Ascending aorta (tissue), 2 donors: ENCODE measurements around the gene OSBPL8. TPM values are rescaled to one million over a fixed set of nuclear protein-coding genes. Genes with fewer than 3 reads are reported as not detected.

Experiments
- DNase-seq, 2 donors: peaks; one replicate each; pipeline ENCODE4 v3.0.0-alpha.2; 2019; ENCODE audit warnings: low spot score in 2 of 2
- H3K27ac ChIP-seq, 2 donors: fragments of 200-600 bp; sonication (generic); one replicate each; pipeline ENCODE4 v1.5.1; 2016 to 2017; ENCODE audit warnings: mild to moderate bottlenecking in 1 of 2
- H3K27me3 ChIP-seq: fragments of 200-600 bp; sonication (generic); one replicate; pipeline ENCODE4 v1.5.1; 2017
- H3K36me3 ChIP-seq, 2 donors: fragments of 200-600 bp; sonication (generic); one replicate each; pipeline ENCODE4 v1.5.1; 2016
- H3K4me1 ChIP-seq, 2 donors: fragments of 200-600 bp; sonication (generic); one replicate each; pipeline ENCODE4 v1.5.1; 2016 to 2017; ENCODE audit warnings: mild to moderate bottlenecking in 1 of 2
- H3K4me3 ChIP-seq, 2 donors: fragments of 200-600 bp; sonication (generic); one replicate each; pipeline ENCODE4 v1.5.1; 2016 to 2017; ENCODE audit warnings: mild to moderate bottlenecking in 1 of 2
- H3K9me3 ChIP-seq, 2 donors: fragments of 200-600 bp; sonication (generic); one replicate each; pipeline ENCODE4 v1.5.1; 2016
- CTCF ChIP-seq, 3 experiments: fragments of 200-600 bp in 2 of 3; fragments of 450-650 bp in 1 of 3; sonication (generic) in 2 of 3; IDR thresholded peaks; one replicate each; pipeline ENCODE4 v1.5.1; 2016 to 2019; ENCODE audit warnings: antibody characterized with exemption in 3 of 3, mild to moderate bottlenecking in 1 of 3, moderate library complexity in 1 of 3
- intact Hi-C: fragments of 100-400 bp; cut with DNase I; formaldehyde crosslinking; loops from one replicate; pipeline ENCODE4 v1.15.1; 2023
- total RNA-seq: library from RNA; depleted of rRNA; stranded (reverse); fragments of >200 nt; gene quantifications from one replicate; pipeline ENCODE4 v1.1.0, GENCODE V29; 2016

The OSBPL8 gene
- total RNA-seq, 1 donor from 2014 or later, result 18.6 TPM

- intact Hi-C loops, result loop anchor here (5.0 to 10.0 kb wide), 3 partner anchors 112 to 1011 kb away; partner anchors contain the start of genes CAPS2, GLIPR1L1 and OSBPL8
- Histone ChIP-seq H3K9me3 (no peaks in the 10 kb centered on the region), H3K27ac (no peak overlapping the region), H3K4me3 (no peak overlapping the region), H3K4me1 (peaks cover 6 to 22% of the 10 kb centered on the region in 2 donors), H3K36me3 (no peaks in the 10 kb centered on the region), H3K27me3 (no peaks in the 10 kb centered on the region)
- TF ChIP-seq CTCF (IDR thresholded peaks at IDR 0.05), result no peak
- DNase-seq, result no peak
These were observed 214.0 kb downstream of the OSBPL8 start for GRCh38 chr12:76345569-76345968.

GRCh38 chr12:76341436-76342030 is 218.0 kb downstream of the OSBPL8 start:
- Histone ChIP-seq H3K27me3 (no peaks in the 10 kb centered on the region), H3K9me3 (no peaks in the 10 kb centered on the region), H3K4me3 (no peak overlapping the region), H3K36me3 (no peaks in the 10 kb centered on the region), H3K4me1 (peaks cover 0 to 7% of the 10 kb centered on the region in 2 donors), H3K27ac (no peak overlapping the region)
- no peak for TF ChIP-seq CTCF (IDR thresholded peaks at IDR 0.05)
- DNase-seq, result no peak
- intact Hi-C loops, result loop anchor here (10.0 kb wide), 1 partner anchor 1007 kb away; the partner anchor contains the start of genes CAPS2 and GLIPR1L1

- Histone ChIP-seq H3K27ac (no peak overlapping the region), H3K4me3 (no peak overlapping the region), H3K27me3 (no peaks in the 10 kb centered on the region), H3K9me3 (no peaks in the 10 kb centered on the region), H3K36me3 (no peaks in the 10 kb centered on the region), H3K4me1 (peaks cover 0 to under 1% of the 10 kb centered on the region in 2 donors)
- intact Hi-C loops, result loop anchor here (10.0 kb wide), 1 partner anchor 1006 kb away; the partner anchor contains the start of genes CAPS2 and GLIPR1L1
- no peak for DNase-seq
- TF ChIP-seq CTCF (IDR thresholded peaks at IDR 0.05), result no peak
These were observed 218.7 kb downstream of the OSBPL8 start for GRCh38 chr12:76340680-76341435.

GRCh38 chr12:76337583-76337982 is 222.0 kb downstream of the OSBPL8 start:
- no peak for TF ChIP-seq CTCF (IDR thresholded peaks at IDR 0.05)
- Histone ChIP-seq H3K27ac (no peak overlapping the region), H3K4me3 (no peak overlapping the region), H3K4me1 (no peaks in the 10 kb centered on the region), H3K36me3 (no peaks in the 10 kb centered on the region), H3K9me3 (no peaks in the 10 kb centered on the region), H3K27me3 (no peaks in the 10 kb centered on the region)
- intact Hi-C loops, result no loop called here
- DNase-seq, result no peak

- no peak for DNase-seq
- Histone ChIP-seq H3K4me3 (no peak overlapping the region), H3K9me3 (no peaks in the 10 kb centered on the region), H3K27ac (no peak overlapping the region), H3K27me3 (no peaks in the 10 kb centered on the region), H3K36me3 (no peaks in the 10 kb centered on the region), H3K4me1 (no peaks in the 10 kb centered on the region)
- no peak for TF ChIP-seq CTCF (IDR thresholded peaks at IDR 0.05)
- intact Hi-C loops, result no loop called here
These were observed 227.0 kb downstream of the OSBPL8 start for GRCh38 chr12:76332606-76333005.
